Measurements from ENCODE around the gene IL1RAPL2.
"Not testable (repeated sequence)": the region's sequence is repeated elsewhere in the genome, so short reads cannot be mapped to it uniquely, and the experiment has no call there.

The IL1RAPL2 gene

GRCh38 chrX:104677517-104677916, 111.5 kb downstream of the IL1RAPL2 start:
- DNase-seq (ENCODE audit: low read depth) = not testable (repeated sequence)

- DNase-seq (ENCODE audit: low read depth) = no peak
These were observed 113.2 kb downstream of the IL1RAPL2 start for GRCh38 chrX:104679175-104679574.

- no peak for DNase-seq (ENCODE audit: low read depth)
These were observed 115.2 kb downstream of the IL1RAPL2 start for GRCh38 chrX:104681214-104681613.

GRCh38 chrX:104684077-104684476, 118.1 kb downstream of the IL1RAPL2 start:
- DNase-seq (ENCODE audit: low read depth) = no peak

- no peak for DNase-seq (ENCODE audit: low read depth)
These were observed 129.6 kb downstream of the IL1RAPL2 start for GRCh38 chrX:104695593-104695992.

GRCh38 chrX:104696667-104697066, 130.7 kb downstream of the IL1RAPL2 start:
- no peak for DNase-seq (ENCODE audit: low read depth)

- DNase-seq (ENCODE audit: low read depth) = no peak
These were observed 131.3 kb downstream of the IL1RAPL2 start for GRCh38 chrX:104697294-104697693.

GRCh38 chrX:104707042-104707441, 141.0 kb downstream of the IL1RAPL2 start:
- DNase-seq (ENCODE audit: low read depth) = no peak

- no peak for DNase-seq (ENCODE audit: low read depth)
These were observed 141.6 kb downstream of the IL1RAPL2 start for GRCh38 chrX:104707572-104707971.

GRCh38 chrX:104712515-104712914, 146.5 kb downstream of the IL1RAPL2 start:
- DNase-seq (ENCODE audit: low read depth) = no peak

- no peak for DNase-seq (ENCODE audit: low read depth)
These were observed 155.9 kb downstream of the IL1RAPL2 start for GRCh38 chrX:104721854-104722253.

GRCh38 chrX:104728456-104728855, 162.5 kb downstream of the IL1RAPL2 start:
- DNase-seq (ENCODE audit: low read depth) = no peak

GRCh38 chrX:104742355-104742754, 176.4 kb downstream of the IL1RAPL2 start:
- no peak for DNase-seq (ENCODE audit: low read depth)

- DNase-seq (ENCODE audit: low read depth) = no peak
These were observed 179.2 kb downstream of the IL1RAPL2 start for GRCh38 chrX:104745152-104745551.

- DNase-seq (ENCODE audit: low read depth) = no peak
These were observed 184.1 kb downstream of the IL1RAPL2 start for GRCh38 chrX:104749951-104750610.

GRCh38 chrX:104762641-104763040, 196.6 kb downstream of the IL1RAPL2 start:
- DNase-seq (ENCODE audit: low read depth) = no peak

- DNase-seq (ENCODE audit: low read depth) = no peak
These were observed 223.8 kb downstream of the IL1RAPL2 start for GRCh38 chrX:104789784-104790183.

- DNase-seq (ENCODE audit: low read depth) = no peak
These were observed 229.8 kb downstream of the IL1RAPL2 start for GRCh38 chrX:104795804-104796203.

GRCh38 chrX:104803219-104803618, 237.2 kb downstream of the IL1RAPL2 start:
- no peak for DNase-seq (ENCODE audit: low read depth)

GRCh38 chrX:104806346-104806745, 240.3 kb downstream of the IL1RAPL2 start:
- DNase-seq (ENCODE audit: low read depth) = no peak

GRCh38 chrX:104833401-104833800, 267.4 kb downstream of the IL1RAPL2 start:
- DNase-seq (ENCODE audit: low read depth) = no peak

- no peak for DNase-seq (ENCODE audit: low read depth)
These were observed 276.6 kb downstream of the IL1RAPL2 start for GRCh38 chrX:104842646-104843045.

- DNase-seq (ENCODE audit: low read depth) = no peak
These were observed 286.2 kb downstream of the IL1RAPL2 start for GRCh38 chrX:104852241-104852640.

- DNase-seq (ENCODE audit: low read depth) = no peak
These were observed 288.2 kb downstream of the IL1RAPL2 start for GRCh38 chrX:104854188-104854587.

Measured in stimulated activated CD8-positive, alpha-beta memory T cell treated with anti-CD3 and anti-CD28 coated beads, Interleukin-12 subunit alpha, Interleukin-12 subunit beta, amount 100 ng/mL, for 4 hours (primary cell).